ENCODE data around the gene GCH1. TPM values are rescaled to one million over a fixed set of nuclear protein-coding genes. Genes with fewer than 3 reads are reported as not detected.

Gene GCH1
- total and polyA plus RNA-seq, 4 donors, result 7.2 to 44.9 (median 14.8) TPM

DNA sequence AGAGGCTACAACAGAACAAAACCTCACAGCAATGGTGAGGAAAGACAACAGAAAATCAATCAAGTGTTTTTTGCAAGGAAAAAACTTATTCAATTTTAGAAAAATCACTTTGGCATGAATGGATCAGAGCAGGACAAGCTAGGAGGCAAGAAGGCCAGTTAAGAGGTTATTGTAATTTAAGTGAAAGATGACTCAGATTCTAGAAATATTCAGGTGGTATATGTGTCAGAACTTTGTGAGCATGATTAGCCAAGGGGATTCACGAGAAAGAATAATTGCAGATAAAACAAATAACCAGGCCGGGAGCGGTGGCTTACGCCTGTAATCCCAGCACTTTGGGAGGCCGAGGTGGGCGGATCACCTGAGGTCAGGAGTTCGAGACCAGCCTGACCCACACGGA lies 12.7 kb downstream of the GCH1 start:
- no peak for DNase-seq
- TF ChIP-seq, protein P1, sequence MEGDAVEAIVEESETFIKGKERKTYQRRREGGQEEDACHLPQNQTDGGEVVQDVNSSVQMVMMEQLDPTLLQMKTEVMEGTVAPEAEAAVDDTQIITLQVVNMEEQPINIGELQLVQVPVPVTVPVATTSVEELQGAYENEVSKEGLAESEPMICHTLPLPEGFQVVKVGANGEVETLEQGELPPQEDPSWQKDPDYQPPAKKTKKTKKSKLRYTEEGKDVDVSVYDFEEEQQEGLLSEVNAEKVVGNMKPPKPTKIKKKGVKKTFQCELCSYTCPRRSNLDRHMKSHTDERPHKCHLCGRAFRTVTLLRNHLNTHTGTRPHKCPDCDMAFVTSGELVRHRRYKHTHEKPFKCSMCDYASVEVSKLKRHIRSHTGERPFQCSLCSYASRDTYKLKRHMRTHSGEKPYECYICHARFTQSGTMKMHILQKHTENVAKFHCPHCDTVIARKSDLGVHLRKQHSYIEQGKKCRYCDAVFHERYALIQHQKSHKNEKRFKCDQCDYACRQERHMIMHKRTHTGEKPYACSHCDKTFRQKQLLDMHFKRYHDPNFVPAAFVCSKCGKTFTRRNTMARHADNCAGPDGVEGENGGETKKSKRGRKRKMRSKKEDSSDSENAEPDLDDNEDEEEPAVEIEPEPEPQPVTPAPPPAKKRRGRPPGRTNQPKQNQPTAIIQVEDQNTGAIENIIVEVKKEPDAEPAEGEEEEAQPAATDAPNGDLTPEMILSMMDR (IDR thresholded peaks at IDR 0.05; ENCODE audit: control extremely low read depth, extremely low read depth), result no peak
- H3K9me3 ChIP-seq (ENCODE audit: control insufficient read depth in 4 of 4, insufficient read depth in 3 of 4, low read length in 3 of 4), result no peaks in the 10 kb centered on the region
- ATAC-seq (ENCODE audit: insufficient read depth, low FRiP score), result no peak
- H3K27ac ChIP-seq (ENCODE audit: low read depth in 1 of 2, low read length in 1 of 2), result no peak overlapping the region
- no peaks in the 10 kb centered on the region for H3K27me3 ChIP-seq (ENCODE audit: control insufficient read depth in 3 of 3, insufficient read depth in 3 of 3, low read length in 2 of 3)
- WGBS, 2 donors, result 92 to 95% methylated on average over 8 of the region's 8 CpGs
- H3K4me3 ChIP-seq, result no peak overlapping the region
- no peak overlapping the region for H3K9ac ChIP-seq (ENCODE audit: insufficient read depth in 1 of 2, low read length in 2 of 2)
- H3K36me3 ChIP-seq (ENCODE audit: control insufficient read depth in 4 of 4, insufficient read depth in 4 of 4, low read length in 4 of 4), result no peaks in the 10 kb centered on the region
- peaks cover 3 to 19% (median 5%) of the 10 kb centered on the region in 5 donors for H3K4me1 ChIP-seq (ENCODE audit: control insufficient read depth in 5 of 5, insufficient read depth in 5 of 5, low read length in 5 of 5)

- no peak overlapping the region for H3K4me3 ChIP-seq
- no peaks in the 10 kb centered on the region for H3K36me3 ChIP-seq (ENCODE audit: control insufficient read depth in 4 of 4, insufficient read depth in 4 of 4, low read length in 4 of 4)
- peak overlapping the region in 1 of 2 donors; percentile 60 for H3K27ac ChIP-seq (ENCODE audit: low read depth in 1 of 2, low read length in 1 of 2)
- WGBS, 2 donors, result 66% methylated on average over 6 of the region's 6 CpGs
- H3K4me1 ChIP-seq (ENCODE audit: control insufficient read depth in 5 of 5, insufficient read depth in 5 of 5, low read length in 5 of 5), result peaks cover 0 to 26% (median 2%) of the 10 kb centered on the region in 5 donors
- no peak for ATAC-seq (ENCODE audit: insufficient read depth, low FRiP score)
- no peak overlapping the region for H3K9ac ChIP-seq (ENCODE audit: insufficient read depth in 1 of 2, low read length in 2 of 2)
- H3K27me3 ChIP-seq (ENCODE audit: control insufficient read depth in 3 of 3, insufficient read depth in 3 of 3, low read length in 2 of 3), result no peaks in the 10 kb centered on the region
- peak in 2 of 3 donors; percentile 69 to 75 for DNase-seq
- no peaks in the 10 kb centered on the region for H3K9me3 ChIP-seq (ENCODE audit: control insufficient read depth in 4 of 4, insufficient read depth in 3 of 4, low read length in 3 of 4)
- TF ChIP-seq, protein P1 (IDR thresholded peaks at IDR 0.05; ENCODE audit: control extremely low read depth, extremely low read depth), result no peak
Measured at GRCh38 chr14:54882521-54882920, 20.1 kb downstream of the GCH1 start.

GRCh38 chr14:54881761-54882401 lies 20.7 kb downstream of the GCH1 start:
- peak overlapping the region in 1 of 2 donors; percentile 85 for H3K9ac ChIP-seq (ENCODE audit: insufficient read depth in 1 of 2, low read length in 2 of 2)
- 1% methylated on average over 5 of the region's 5 CpGs for WGBS, 2 donors
- no peaks in the 10 kb centered on the region for H3K36me3 ChIP-seq (ENCODE audit: control insufficient read depth in 4 of 4, insufficient read depth in 4 of 4, low read length in 4 of 4)
- TF ChIP-seq, protein P1 (IDR thresholded peaks at IDR 0.05; ENCODE audit: control extremely low read depth, extremely low read depth), result no peak
- H3K4me3 ChIP-seq, result no peak overlapping the region
- no peaks in the 10 kb centered on the region for H3K27me3 ChIP-seq (ENCODE audit: control insufficient read depth in 3 of 3, insufficient read depth in 3 of 3, low read length in 2 of 3)
- ATAC-seq (ENCODE audit: insufficient read depth, low FRiP score) (peak; percentile 63), DNase-seq (peak; percentile 22 to 92 (median 88))
- H3K4me1 ChIP-seq (ENCODE audit: control insufficient read depth in 5 of 5, insufficient read depth in 5 of 5, low read length in 5 of 5), result peaks cover 0 to 21% (median 2%) of the 10 kb centered on the region in 5 donors
- H3K9me3 ChIP-seq (ENCODE audit: control insufficient read depth in 4 of 4, insufficient read depth in 3 of 4, low read length in 3 of 4), result no peaks in the 10 kb centered on the region
- peak overlapping the region; percentile 60 to 84 for H3K27ac ChIP-seq (ENCODE audit: low read depth in 1 of 2, low read length in 1 of 2)
